GM18873 (cell line): ENCODE results near the gene HEXIM1.
"Not testable (repeated sequence)": the region's sequence is repeated elsewhere in the genome, so short reads cannot be mapped to it uniquely, and the experiment has no call there.

Source experiments
- ATAC-seq: cut with Tn5 transposase; IDR thresholded peaks from one replicate; pipeline ENCODE4 v1.9.1; 2021; ENCODE audit warnings: mild to moderate bottlenecking, moderate library complexity, moderate number of reproducible peaks; ENCODE audit not compliant: unreplicated experiment, low FRiP score

Gene HEXIM1

GRCh38 chr17:45112559-45113423 is 35.5 kb upstream of the HEXIM1 start:
- no peak for ATAC-seq

GRCh38 chr17:45113424-45113754 is 34.9 kb upstream of the HEXIM1 start:
- no peak for ATAC-seq

DNA sequence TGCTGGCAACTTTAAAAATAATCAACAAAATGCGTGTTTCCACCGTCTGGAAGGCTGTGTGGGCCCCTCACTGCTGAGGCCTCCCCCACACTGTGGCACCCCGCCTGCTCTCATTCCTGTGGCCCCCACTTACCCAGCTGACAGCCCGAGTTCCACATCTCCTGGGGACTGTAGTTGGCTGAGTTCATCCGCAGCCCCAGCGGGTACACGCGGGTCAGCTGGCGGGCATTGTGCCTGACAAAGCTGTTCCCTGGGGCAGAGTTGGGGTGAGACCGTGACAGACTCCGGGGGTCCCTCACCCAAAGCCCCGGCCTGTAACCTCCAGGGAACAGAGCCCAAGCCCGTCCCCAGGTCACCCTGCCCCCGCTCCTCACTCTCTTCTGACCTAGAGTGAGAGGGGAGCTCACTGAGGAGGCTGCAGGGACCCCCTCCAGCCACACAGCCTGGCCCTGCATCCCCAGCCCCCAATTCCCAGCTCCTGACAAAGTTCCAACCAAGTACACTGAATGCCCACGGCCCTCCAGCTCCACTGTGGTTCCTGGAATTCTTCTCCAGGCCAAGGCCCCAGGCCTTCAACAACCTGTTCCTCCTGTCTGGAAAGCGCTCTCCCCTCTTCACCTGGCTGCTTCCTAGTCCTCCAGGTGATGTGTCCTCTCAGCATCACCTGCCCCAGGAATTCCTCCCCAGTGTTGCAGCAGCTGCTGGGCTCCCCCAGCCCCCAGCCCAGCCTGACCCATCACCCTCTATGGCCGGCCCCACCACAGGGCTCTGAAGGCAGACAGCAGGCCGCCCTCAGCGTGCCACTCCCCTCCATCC is 34.0 kb upstream of the HEXIM1 start:
- ATAC-seq = no peak

DNA sequence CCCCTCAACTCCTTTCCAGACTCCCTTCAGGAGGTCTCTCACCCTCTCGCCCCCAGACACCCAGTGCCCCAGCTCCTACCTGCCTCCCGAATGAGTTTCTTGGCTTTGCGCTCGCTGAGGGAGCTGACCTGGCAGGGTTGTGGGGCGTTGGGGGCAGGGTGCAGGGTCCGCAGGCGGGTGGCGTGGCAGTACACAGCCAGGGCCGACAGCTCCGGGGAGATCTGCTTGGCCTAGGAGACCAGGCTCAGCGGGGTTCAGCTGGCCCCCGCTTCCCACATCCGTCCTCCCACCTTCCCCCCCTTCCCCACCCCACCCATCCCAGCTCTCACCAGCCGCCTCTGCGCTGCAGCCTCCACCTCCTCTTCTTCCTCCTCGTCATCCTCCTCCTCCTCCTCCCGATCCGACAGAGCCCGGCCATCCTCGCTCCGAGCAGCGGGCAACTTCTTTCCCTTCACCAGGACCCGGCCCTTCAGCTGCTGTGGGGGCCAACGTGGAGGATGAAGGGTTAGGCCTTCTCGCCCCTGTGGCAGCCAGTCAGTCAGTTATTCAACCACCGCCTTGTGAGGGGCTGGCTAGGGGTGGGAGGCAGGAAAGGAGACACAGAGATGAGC is 33.2 kb upstream of the HEXIM1 start:
- no peak for ATAC-seq

GRCh38 chr17:45115871-45116270 is 32.4 kb upstream of the HEXIM1 start:
- no peak for ATAC-seq

DNA sequence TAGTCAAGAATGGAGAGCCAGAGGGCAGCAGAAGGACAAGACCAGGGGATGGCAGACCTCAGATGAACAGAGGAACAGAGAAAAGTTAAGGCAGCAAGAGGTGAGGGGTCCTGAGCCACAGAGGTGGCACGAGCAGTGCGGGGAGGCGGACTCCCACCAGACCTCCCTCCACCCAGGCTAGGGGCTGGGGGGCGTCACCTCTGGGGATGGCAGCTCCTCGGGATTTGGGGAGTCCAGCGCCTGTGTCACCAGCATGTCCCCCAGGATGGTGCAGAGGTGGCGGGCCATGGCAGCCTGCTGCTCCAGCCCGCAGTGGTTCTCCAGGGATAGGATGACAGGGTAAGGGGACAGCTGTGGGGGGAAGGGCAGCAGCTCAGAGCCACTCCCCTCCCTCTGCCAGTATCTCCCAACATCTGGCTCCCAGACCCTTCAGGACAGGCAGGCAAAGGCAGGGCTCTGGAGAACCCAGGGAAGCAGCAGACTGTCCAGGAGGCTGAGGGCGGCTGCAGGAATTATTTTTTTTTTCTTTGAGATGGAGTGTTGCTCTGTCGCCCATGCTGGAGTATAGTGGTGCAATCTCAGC is 31.8 kb upstream of the HEXIM1 start:
- ATAC-seq = no peak

- ATAC-seq = no peak
Measured at GRCh38 chr17:45117334-45117733, 30.9 kb upstream of the HEXIM1 start.

DNA sequence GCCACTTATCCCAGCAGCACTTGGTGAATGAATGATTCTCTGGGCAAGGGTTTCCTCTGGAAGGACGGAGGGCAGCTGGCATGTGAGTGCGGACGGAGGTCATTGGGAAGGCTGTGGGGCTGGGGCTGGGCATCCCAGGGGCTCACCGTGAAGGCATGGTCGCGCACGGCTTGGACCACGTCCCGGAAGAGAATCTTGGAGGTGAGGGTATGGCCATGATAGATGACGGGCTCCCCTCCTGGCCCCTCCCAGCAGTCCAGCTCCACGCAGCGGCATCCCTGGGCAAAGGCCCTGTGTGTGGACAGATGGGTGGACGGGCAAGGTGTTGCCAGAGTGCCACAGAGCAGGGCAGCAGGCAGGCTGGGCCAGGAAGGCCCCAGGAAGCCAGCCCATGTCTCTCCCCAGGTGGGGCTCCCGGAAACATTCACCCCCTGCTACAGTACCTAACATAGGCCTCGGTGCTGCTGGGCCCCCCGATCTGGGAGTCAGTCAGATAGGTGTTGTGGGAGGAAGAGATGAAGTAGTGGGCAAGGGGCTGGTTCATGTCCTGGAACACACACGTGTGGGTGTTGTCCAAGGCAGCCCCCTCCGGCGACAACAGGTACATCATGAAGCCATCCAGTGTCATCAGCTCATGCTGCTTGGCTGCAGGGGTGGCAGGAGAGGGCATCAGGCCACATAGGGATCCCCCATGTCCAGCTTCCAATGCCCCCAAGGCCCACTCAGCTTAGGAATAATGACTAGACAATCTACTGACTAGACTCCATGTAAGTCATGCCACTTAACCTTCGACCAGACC is 30.2 kb upstream of the HEXIM1 start:
- ATAC-seq = no peak

DNA sequence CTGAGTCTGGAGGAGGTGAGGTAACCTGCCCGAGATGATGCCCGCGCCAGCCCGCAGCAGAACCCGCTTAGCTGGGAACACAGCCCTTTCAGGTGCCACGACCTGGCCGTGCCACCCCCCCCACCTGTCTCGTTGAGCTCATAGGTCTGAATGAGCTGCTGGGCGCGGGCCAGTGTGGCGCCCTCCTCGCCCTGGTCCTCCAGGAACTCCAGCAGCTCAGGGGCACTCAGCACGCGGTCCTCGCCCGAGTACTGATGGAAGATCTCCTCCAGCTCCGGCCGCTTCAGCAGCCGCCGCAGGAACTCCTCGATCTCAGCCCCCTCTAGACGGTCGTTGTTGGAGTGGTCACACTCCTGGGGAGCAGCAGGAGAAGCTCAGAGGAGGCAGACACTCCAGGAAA is 29.6 kb upstream of the HEXIM1 start:
- no peak for ATAC-seq

GRCh38 chr17:45119964-45120363 is 28.3 kb upstream of the HEXIM1 start:
- no peak for ATAC-seq

- no peak for ATAC-seq
Measured at GRCh38 chr17:45120558-45120957, 27.7 kb upstream of the HEXIM1 start.

- ATAC-seq = no peak
Measured at GRCh38 chr17:45121055-45121454, 27.2 kb upstream of the HEXIM1 start.

DNA sequence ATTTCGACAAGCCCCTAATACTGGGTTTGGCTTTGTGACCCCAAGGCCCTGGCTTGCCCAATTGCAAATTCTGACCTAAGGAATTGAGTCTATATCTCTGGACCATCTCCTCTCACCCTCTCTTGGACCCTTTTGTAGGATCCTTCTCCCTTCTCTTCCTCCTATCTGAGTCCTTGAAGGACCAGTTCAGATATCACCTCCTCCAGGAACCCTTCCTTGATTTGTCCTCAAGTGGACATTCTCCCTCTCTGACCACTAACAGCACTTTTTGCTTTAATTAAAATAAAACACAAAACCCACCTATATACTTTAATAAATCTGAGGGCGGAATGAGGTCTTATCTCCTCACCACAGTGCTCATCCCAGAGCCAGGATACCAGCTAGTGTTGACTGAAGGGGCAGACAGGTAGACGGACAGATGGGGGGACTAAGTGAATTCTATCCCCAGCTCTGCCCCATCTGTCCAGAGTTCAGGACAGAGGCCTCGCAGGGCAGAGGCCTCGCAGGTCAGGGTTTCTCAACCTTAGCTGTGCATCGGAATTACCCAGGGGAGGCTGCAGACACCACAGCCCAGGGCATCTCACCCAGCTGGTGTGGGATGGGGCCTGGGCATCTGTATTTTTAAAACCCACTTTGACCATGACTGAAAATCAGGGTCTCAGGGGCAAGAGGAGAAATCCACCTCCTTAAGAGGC is 25.1 kb upstream of the HEXIM1 start:
- no peak for ATAC-seq

DNA sequence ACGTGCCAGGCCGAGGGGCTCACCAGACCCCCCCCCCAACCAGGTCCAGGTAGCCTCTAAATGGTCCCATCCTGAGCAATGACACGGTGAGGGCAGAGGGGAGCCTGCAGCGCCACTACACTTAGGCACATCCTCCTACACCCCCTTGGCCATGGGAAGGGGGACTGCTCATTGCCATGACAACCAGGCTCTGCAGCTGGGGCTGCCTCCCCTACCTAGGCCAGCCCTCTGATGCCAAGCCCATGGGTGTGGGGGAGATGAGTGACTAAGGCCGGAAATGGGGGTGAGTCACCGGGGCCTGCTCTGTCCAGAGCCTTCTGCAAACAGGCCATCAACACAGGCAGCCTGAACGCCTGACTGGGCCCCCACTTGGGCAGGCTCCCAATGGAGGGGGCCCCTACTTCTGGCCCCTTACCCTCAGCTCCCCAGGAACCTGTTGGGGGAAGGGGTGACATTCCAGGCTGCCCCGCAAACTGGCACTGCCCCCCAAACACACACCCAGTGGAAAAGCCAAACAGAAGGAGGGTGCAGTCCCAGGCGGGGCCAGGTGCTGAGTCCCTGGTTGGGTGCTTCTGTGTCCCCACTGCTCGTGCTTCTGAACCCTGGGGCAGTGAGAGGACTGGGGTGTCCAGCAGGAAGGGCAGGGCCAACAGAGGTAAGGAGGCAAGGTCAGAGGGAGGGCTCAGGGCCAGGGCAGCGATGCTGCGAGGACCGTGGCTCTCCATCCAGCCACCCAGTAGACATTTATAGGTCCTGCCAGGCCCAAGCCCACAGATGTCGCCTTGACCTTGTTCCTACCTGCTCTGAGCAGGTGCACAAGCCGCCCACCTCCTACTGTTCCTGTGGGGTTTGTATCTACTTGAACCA is 24.1 kb upstream of the HEXIM1 start:
- no peak for ATAC-seq

GRCh38 chr17:45124797-45125122 is 23.5 kb upstream of the HEXIM1 start:
- not testable (repeated sequence) for ATAC-seq

DNA sequence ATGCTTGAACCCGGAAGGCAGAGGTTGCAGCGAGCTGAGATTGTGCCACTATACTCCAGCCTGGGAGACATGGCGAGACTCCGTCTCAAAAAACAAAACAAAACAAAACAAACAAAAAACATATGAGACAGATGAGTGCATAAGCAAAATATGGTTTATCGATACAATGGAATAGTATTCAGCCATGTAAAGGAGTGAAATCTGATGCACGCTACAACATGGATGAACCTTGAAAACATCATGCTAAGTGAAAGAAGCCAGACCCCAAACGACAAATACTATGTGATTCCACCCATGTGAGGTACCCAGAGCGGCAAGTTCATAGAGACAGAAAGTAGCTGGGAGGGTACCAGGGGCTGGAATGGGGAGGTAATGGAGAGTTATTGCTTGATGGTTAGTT is 22.8 kb upstream of the HEXIM1 start:
- no peak for ATAC-seq

- ATAC-seq = no peak
Measured at GRCh38 chr17:45127207-45127547, 21.1 kb upstream of the HEXIM1 start.

- ATAC-seq = no peak
Measured at GRCh38 chr17:45127548-45128300, 20.6 kb upstream of the HEXIM1 start.
